DMS153 treated with DMSO at 0.1 percent for 48 hours (cell line): Measurements from ENCODE around the gene ABCB4.
"Not testable (repeated sequence)": the region's sequence is repeated elsewhere in the genome, so short reads cannot be mapped to it uniquely, and the experiment has no call there.

Experiments
- DNase-seq: peaks from one replicate; lab custom pipeline; 2025; ENCODE audit not compliant: unreplicated experiment; lab: John Stamatoyannopoulos, UW

Gene ABCB4

GRCh38 chr7:87479951-87480350 lies 4.5 kb upstream of the ABCB4 start:
- no peak for DNase-seq

- DNase-seq: no peak
Observed at GRCh38 chr7:87476179-87476557, 688 bp upstream of the ABCB4 start.

GRCh38 chr7:87474533-87475358 lies 734 bp downstream of the ABCB4 start:
- DNase-seq: peak; percentile 6

GRCh38 chr7:87473986-87474385 lies 1.5 kb downstream of the ABCB4 start:
- no peak for DNase-seq

- no peak for DNase-seq
Observed at GRCh38 chr7:87473192-87473591, 2.3 kb downstream of the ABCB4 start.

- no peak for DNase-seq
Observed at GRCh38 chr7:87471473-87471872, 4.0 kb downstream of the ABCB4 start.

- not testable (repeated sequence) for DNase-seq
Observed at GRCh38 chr7:87469204-87469603, 6.3 kb downstream of the ABCB4 start.

- DNase-seq: not testable (repeated sequence)
Observed at GRCh38 chr7:87465534-87465880, 10.0 kb downstream of the ABCB4 start.

GRCh38 chr7:87464830-87465533 lies 10.5 kb downstream of the ABCB4 start:
- DNase-seq: peak; percentile 49

GRCh38 chr7:87463982-87464381 lies 11.5 kb downstream of the ABCB4 start:
- no peak for DNase-seq

GRCh38 chr7:87460444-87460843 lies 15.0 kb downstream of the ABCB4 start:
- DNase-seq: not testable (repeated sequence)

- DNase-seq: no peak
Observed at GRCh38 chr7:87459941-87460340, 15.5 kb downstream of the ABCB4 start.

GRCh38 chr7:87458148-87458547 lies 17.3 kb downstream of the ABCB4 start:
- no peak for DNase-seq

- DNase-seq: no peak
Observed at GRCh38 chr7:87456247-87456646, 19.2 kb downstream of the ABCB4 start.

- DNase-seq: no peak
Observed at GRCh38 chr7:87452279-87452678, 23.2 kb downstream of the ABCB4 start.

GRCh38 chr7:87451187-87451586 lies 24.3 kb downstream of the ABCB4 start:
- no peak for DNase-seq

- DNase-seq: no peak
Observed at GRCh38 chr7:87450706-87451105, 24.8 kb downstream of the ABCB4 start.

GRCh38 chr7:87448388-87448787 lies 27.1 kb downstream of the ABCB4 start:
- DNase-seq: peak; percentile 15

- DNase-seq: no peak
Observed at GRCh38 chr7:87447116-87447635, 28.3 kb downstream of the ABCB4 start.

GRCh38 chr7:87445897-87446296 lies 29.6 kb downstream of the ABCB4 start:
- no peak for DNase-seq

- no peak for DNase-seq
Observed at GRCh38 chr7:87435546-87435945, 39.9 kb downstream of the ABCB4 start.

- DNase-seq: no peak
Observed at GRCh38 chr7:87432536-87432935, 42.9 kb downstream of the ABCB4 start.
